Vagina (tissue), 2 donors: ENCODE results near the gene ARHGAP10. TPM values are rescaled to one million over a fixed set of nuclear protein-coding genes. Genes with fewer than 3 reads are reported as not detected.

ENCODE experiments used
- DNase-seq, 2 donors: peaks; one replicate each; pipeline ENCODE4 v3.0.0-alpha.2; 2017; ENCODE audit errors: extremely low spot score in 2 of 2
- H3K27ac ChIP-seq: fragments of 200-600 bp; sonication (generic); one replicate; pipeline ENCODE4 v1.5.1; 2019
- H3K27me3 ChIP-seq: fragments of 200-600 bp; sonication (generic); one replicate; pipeline ENCODE4 v1.5.1; 2019
- H3K36me3 ChIP-seq, 2 donors: fragments of 200-600 bp; sonication (generic); one replicate each; pipeline ENCODE4 v1.5.1; 2017 to 2019
- H3K4me1 ChIP-seq: fragments of 200-600 bp; sonication (generic); one replicate; pipeline ENCODE4 v1.5.1; 2019
- H3K4me3 ChIP-seq, 2 donors: fragments of 200-600 bp; sonication (generic); 1 replicate in 1 of 2; 2 replicates in 1 of 2; pipeline ENCODE4 v1.5.1; 2016 to 2019
- H3K9me3 ChIP-seq: fragments of 200-600 bp; sonication (generic); one replicate; pipeline ENCODE4 v1.5.1; 2019
- CTCF ChIP-seq, 3 experiments: fragments of 450-650 bp in 2 of 3; fragments of 200-600 bp in 1 of 3; sonication (generic) in 1 of 3; IDR thresholded peaks; one replicate each; pipeline ENCODE4 v1.5.1; 2017 to 2019; ENCODE audit warnings: antibody characterized with exemption in 3 of 3, mild to moderate bottlenecking in 2 of 3, moderate library complexity in 2 of 3
- POLR2A ChIP-seq, 2 donors: fragments of 450-650 bp; IDR thresholded peaks; one replicate each; pipeline ENCODE4 v1.6.1; 2017; ENCODE audit warnings: antibody characterized with exemption in 2 of 2, mild to moderate bottlenecking in 2 of 2, moderate library complexity in 2 of 2
- POLR2AphosphoS5 ChIP-seq, 2 donors: sonication (generic); formaldehyde crosslinking; IDR thresholded peaks; one replicate each; pipeline ENCODE4 v1.9.0; 2017; ENCODE audit warnings: antibody characterized with exemption in 2 of 2, mild to moderate bottlenecking in 2 of 2, low read depth in 1 of 2; ENCODE audit not compliant: insufficient read depth in 1 of 2
- intact Hi-C: fragments of 100-400 bp; cut with DNase I; formaldehyde crosslinking; loops from one replicate; pipeline ENCODE4 v1.15.1; 2023
- total RNA-seq: library from RNA; depleted of rRNA; stranded (reverse); fragments of >200 nt; gene quantifications from one replicate; pipeline ENCODE4 v1.2.3, GENCODE V29; 2016

ARHGAP10 gene
- total RNA-seq, 1 donor from 2014 or later = 55.5 TPM

- DNase-seq = no peak
- intact Hi-C loops = loop anchor here (2.0 to 10.0 kb wide), 2 partner anchors 131 to 157 kb away; partner anchors contain the start of gene ARHGAP10
- H3K9me3 ChIP-seq = no peaks in the 10 kb centered on the region
- peaks cover 36% of the 10 kb centered on the region for H3K4me1 ChIP-seq
- H3K36me3 ChIP-seq = no peaks in the 10 kb centered on the region
- TF ChIP-seq CTCF (IDR thresholded peaks at IDR 0.05) (no peak), POLR2AphosphoS5 (IDR thresholded peaks at IDR 0.05; ENCODE audit: insufficient read depth in 1 of 2, low read depth in 1 of 2) (no peak), POLR2A (IDR thresholded peaks at IDR 0.05) (no peak)
- H3K27me3 ChIP-seq = no peaks in the 10 kb centered on the region
- no peak overlapping the region for H3K27ac ChIP-seq
- no peak overlapping the region for H3K4me3 ChIP-seq
Measured at GRCh38 chr4:147865926-147866325, 134.0 kb downstream of the ARHGAP10 start.

- no peak overlapping the region for H3K27ac ChIP-seq
- no peak overlapping the region for H3K4me3 ChIP-seq
- intact Hi-C loops = loop anchor here (2.0 to 10.0 kb wide), 2 partner anchors 132 to 158 kb away; partner anchors contain the start of gene ARHGAP10
- no peaks in the 10 kb centered on the region for H3K9me3 ChIP-seq
- H3K27me3 ChIP-seq = no peaks in the 10 kb centered on the region
- H3K36me3 ChIP-seq = no peaks in the 10 kb centered on the region
- TF ChIP-seq POLR2A (IDR thresholded peaks at IDR 0.05) (no peak), POLR2AphosphoS5 (IDR thresholded peaks at IDR 0.05; ENCODE audit: insufficient read depth in 1 of 2, low read depth in 1 of 2) (peak in 1 of 2 donors; percentile 78), CTCF (IDR thresholded peaks at IDR 0.05) (peak; percentile 98 to 100 (median 100))
- no peak for DNase-seq
- H3K4me1 ChIP-seq = peaks cover 30% of the 10 kb centered on the region
Measured at GRCh38 chr4:147866532-147867271, 134.8 kb downstream of the ARHGAP10 start.

- DNase-seq = no peak
- intact Hi-C loops = no loop called here
- Histone ChIP-seq H3K4me3 (no peak overlapping the region), H3K36me3 (peaks cover 0 to 14% of the 10 kb centered on the region in 2 donors), H3K4me1 (peaks cover 7% of the 10 kb centered on the region), H3K27ac (no peak overlapping the region), H3K27me3 (no peaks in the 10 kb centered on the region), H3K9me3 (no peaks in the 10 kb centered on the region)
- TF ChIP-seq POLR2AphosphoS5 (IDR thresholded peaks at IDR 0.05; ENCODE audit: insufficient read depth in 1 of 2, low read depth in 1 of 2) (no peak), POLR2A (IDR thresholded peaks at IDR 0.05) (no peak), CTCF (IDR thresholded peaks at IDR 0.05) (no peak)
Measured at GRCh38 chr4:147874109-147874508, 142.2 kb downstream of the ARHGAP10 start.

- DNase-seq = no peak
- peaks cover 0 to 18% of the 10 kb centered on the region in 2 donors for H3K36me3 ChIP-seq
- H3K27ac ChIP-seq = no peak overlapping the region
- H3K4me1 ChIP-seq = peaks cover 7% of the 10 kb centered on the region
- no peaks in the 10 kb centered on the region for H3K9me3 ChIP-seq
- intact Hi-C loops = no loop called here
- no peak for TF ChIP-seq POLR2AphosphoS5 (IDR thresholded peaks at IDR 0.05; ENCODE audit: insufficient read depth in 1 of 2, low read depth in 1 of 2)
- no peak for TF ChIP-seq CTCF (IDR thresholded peaks at IDR 0.05)
- TF ChIP-seq POLR2A (IDR thresholded peaks at IDR 0.05) = no peak
- no peaks in the 10 kb centered on the region for H3K27me3 ChIP-seq
- no peak overlapping the region for H3K4me3 ChIP-seq
Measured at GRCh38 chr4:147877308-147877771, 145.5 kb downstream of the ARHGAP10 start.

- Histone ChIP-seq H3K27me3 (no peaks in the 10 kb centered on the region), H3K9me3 (no peaks in the 10 kb centered on the region), H3K27ac (no peak overlapping the region), H3K36me3 (peaks cover 0 to 32% of the 10 kb centered on the region in 2 donors), H3K4me1 (peaks cover 7% of the 10 kb centered on the region), H3K4me3 (no peak overlapping the region)
- no peak for TF ChIP-seq CTCF (IDR thresholded peaks at IDR 0.05)
- no peak for TF ChIP-seq POLR2A (IDR thresholded peaks at IDR 0.05)
- no peak for TF ChIP-seq POLR2AphosphoS5 (IDR thresholded peaks at IDR 0.05; ENCODE audit: insufficient read depth in 1 of 2, low read depth in 1 of 2)
- no peak for DNase-seq
- intact Hi-C loops = no loop called here
Measured at GRCh38 chr4:147879676-147880075, 147.8 kb downstream of the ARHGAP10 start.
